H1 (cell line): Measurements from ENCODE around the gene DENND1A. TPM values are rescaled to one million over a fixed set of nuclear protein-coding genes. Genes with fewer than 3 reads are reported as not detected.

ENCODE experiments used
- SIRT6 ChIP-seq: IDR thresholded peaks from one replicate; pipeline ENCODE4 v1.7.1; 2012; ENCODE audit warnings: low read length, inconsistent platforms
- polyA plus RNA-seq, 7 experiments: library from polyadenylated mRNA; depleted of rRNA in 3 of 7; stranded (reverse) in 5 of 7; unstranded in 2 of 7; fragments of >200 nt in 5 of 7; fragments of 200-250 nt in 2 of 7; gene quantifications; 1 replicate in 5 of 7; 2 replicates in 1 of 7; 4 replicates in 1 of 7; pipeline versions ENCODE4 v1.2.1 to v1.2.3, GENCODE V29; 2011 to 2013; ENCODE audit warnings: missing spikeins in 2 of 7, mixed read lengths in 2 of 7
- total RNA-seq: library from RNA; stranded (reverse); fragmentation: NEBNext Ultra II Directional; extraction: Animal tissue kit (Norgen Biotek cat#: 25700); gene quantifications from 2 replicates; pipeline ENCODE4 v1.2.1, GENCODE V29; 2021

DENND1A gene
- total and polyA plus RNA-seq, 2 of the 8 experiments (the other 6 are each of a cell fraction or from before 2014, with no cell fraction given): 24.1 to 26.4 TPM

DNA sequence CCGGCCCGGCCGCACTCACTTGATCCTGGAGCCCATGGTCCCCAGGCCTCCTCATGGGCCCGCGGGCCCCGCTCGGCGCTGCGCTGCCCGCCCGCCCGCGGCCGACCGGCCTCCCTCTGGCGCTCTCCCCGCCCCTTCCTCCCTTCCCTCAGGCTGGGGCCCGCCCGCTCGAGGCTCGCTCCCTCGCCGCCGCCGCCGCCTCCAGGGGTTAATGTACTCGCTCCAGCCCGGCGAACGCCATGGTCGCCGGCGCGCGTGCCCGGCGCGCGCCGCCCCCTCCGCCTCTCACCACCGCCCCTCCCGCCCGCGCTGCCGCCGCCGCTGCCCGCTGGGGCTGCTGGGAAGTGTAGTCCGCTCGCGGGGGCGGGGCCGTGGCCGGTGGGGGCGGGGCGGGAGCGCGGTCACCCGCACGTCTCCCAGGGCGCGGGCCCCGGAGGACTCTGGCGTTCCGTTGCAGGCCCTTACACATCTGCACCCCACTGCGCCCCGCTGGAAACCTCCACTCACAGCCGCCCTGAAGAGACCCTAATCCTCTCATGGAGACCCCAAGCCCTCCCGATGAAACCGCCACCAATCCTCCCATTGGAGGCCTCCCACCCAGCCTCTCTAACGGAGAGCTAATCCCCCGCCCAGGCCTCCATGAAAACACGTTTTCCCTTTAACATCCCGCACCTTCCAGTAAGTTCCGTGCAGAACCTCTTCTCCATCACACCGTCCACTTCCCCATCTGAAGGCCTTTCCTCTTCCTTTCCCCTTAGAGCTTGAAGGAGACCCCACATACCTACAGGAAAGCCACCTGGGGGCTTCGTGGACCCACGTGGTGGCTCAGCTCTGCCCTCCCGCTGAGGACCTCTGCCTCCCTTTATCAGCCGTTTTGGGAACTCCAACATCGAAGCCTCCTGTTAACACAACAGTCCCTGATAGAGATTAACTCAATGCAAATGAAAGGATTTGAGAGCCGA lies at the start of gene DENND1A (continued):
- TF ChIP-seq SIRT6: no peak
